Measurements from ENCODE around the gene EYA4. TPM values are rescaled to one million over a fixed set of nuclear protein-coding genes. Genes with fewer than 3 reads are reported as not detected.

Gene EYA4
- polyA plus RNA-seq, 5 donors: 5.3 to 10.5 (median 8.6) TPM

GRCh38 chr6:133568970-133569889, 328.1 kb downstream of the EYA4 start:
- DNase-seq: peak; percentile 66 to 71

GRCh38 chr6:133571681-133572080, 330.5 kb downstream of the EYA4 start:
- DNase-seq: no peak

GRCh38 chr6:133577851-133578250, 336.7 kb downstream of the EYA4 start:
- DNase-seq: no peak

Data from right lung (tissue), 5 donors.